Heart left ventricle (tissue), 13 donors: ENCODE data around the gene PTPRJ.

Source experiments
- POLR2A ChIP-seq, 2 donors: fragments of 450-650 bp; IDR thresholded peaks; one replicate each; pipeline ENCODE4 v1.6.1; 2017; ENCODE audit warnings: antibody characterized with exemption in 2 of 2, mild to moderate bottlenecking in 2 of 2, moderate library complexity in 2 of 2
- TF ChIP-seq, protein P1 (sequence below), 12 donors: fragments of 200-600 bp; sonication (generic) in 4 of 12; IDR thresholded peaks; one replicate each; pipeline versions ENCODE4 v1.5.0 to v1.8.0; 2018 to 2022; ENCODE audit warnings: antibody characterized with exemption in 12 of 12, mild to moderate bottlenecking in 5 of 12
- donor health status: ischemic (EF 13 %, LVEDD 7.1; RV severe dilation, severe dysfunction).
- donor health status: DM: no; HTN: yes; CAD: no.
- donor health status: DM: no; HTN: no; CAD: no.
- donor health status: ischemic (EF 25% LVEDD 6.9; RV normal size, moderate dysfunction).
- donor health status: ischemic (EF 25% LVEDD 5.7; RV mildly dilated, moderate dysfunction).
- donor health status: ischemic (EF 35%, LVEDD 5.7; RV mildly dilated, moderate dysfunction).
- donor health status: nonischemic (EF 11% LVEDD 7.7; RV severe dilation, severe dysfunction).
- donor health status: DM: yes; HTN: yes; CAD: no.
- donor health status: PGD.
- donor health status: ischemic (EF 29% LVEDD 5.4; RV normal size, mild dysfunction).
- donor health status: nonischemic (EF 23%, LVEDD 6.1; RV moderate dilation, normal function).

GRCh38 chr11:47981667-47982404 lies 1.5 kb downstream of the PTPRJ start:
- no peak for TF ChIP-seq POLR2A (IDR thresholded peaks at IDR 0.05)
- TF ChIP-seq, protein P1, sequence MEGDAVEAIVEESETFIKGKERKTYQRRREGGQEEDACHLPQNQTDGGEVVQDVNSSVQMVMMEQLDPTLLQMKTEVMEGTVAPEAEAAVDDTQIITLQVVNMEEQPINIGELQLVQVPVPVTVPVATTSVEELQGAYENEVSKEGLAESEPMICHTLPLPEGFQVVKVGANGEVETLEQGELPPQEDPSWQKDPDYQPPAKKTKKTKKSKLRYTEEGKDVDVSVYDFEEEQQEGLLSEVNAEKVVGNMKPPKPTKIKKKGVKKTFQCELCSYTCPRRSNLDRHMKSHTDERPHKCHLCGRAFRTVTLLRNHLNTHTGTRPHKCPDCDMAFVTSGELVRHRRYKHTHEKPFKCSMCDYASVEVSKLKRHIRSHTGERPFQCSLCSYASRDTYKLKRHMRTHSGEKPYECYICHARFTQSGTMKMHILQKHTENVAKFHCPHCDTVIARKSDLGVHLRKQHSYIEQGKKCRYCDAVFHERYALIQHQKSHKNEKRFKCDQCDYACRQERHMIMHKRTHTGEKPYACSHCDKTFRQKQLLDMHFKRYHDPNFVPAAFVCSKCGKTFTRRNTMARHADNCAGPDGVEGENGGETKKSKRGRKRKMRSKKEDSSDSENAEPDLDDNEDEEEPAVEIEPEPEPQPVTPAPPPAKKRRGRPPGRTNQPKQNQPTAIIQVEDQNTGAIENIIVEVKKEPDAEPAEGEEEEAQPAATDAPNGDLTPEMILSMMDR (IDR thresholded peaks at IDR 0.05), result no peak
